Body of pancreas (tissue), 4 donors: ENCODE results near the gene PACRG. TPM values are rescaled to one million over a fixed set of nuclear protein-coding genes. Genes with fewer than 3 reads are reported as not detected.

Experiments
- ATAC-seq: fragments of 150-250 bp; one replicate; pipeline ENCODE4 v1.9.1; 2016
- DNase-seq, 4 donors: peaks; one replicate each; pipeline ENCODE4 v3.0.0-alpha.2; 2019
- H3K27ac ChIP-seq, 4 donors: fragments of 200-600 bp; sonication (generic); 1 replicate in 3 of 4; 2 replicates in 1 of 4; pipeline versions ENCODE4 v1.5.1 to v1.6.1; 2016 to 2019; ENCODE audit warnings: mild to moderate bottlenecking in 1 of 4, mixed read lengths in 1 of 4, moderate library complexity in 1 of 4
- H3K27me3 ChIP-seq, 2 donors: fragments of 200-600 bp; sonication (generic); one replicate each; pipeline ENCODE4 v1.6.0; 2016; ENCODE audit warnings: mild to moderate bottlenecking in 1 of 2
- H3K36me3 ChIP-seq, 2 donors: fragments of 200-600 bp; sonication (generic); replicated peaks in 1 of 2; 2 replicates each; pipeline ENCODE4 v1.5.1; 2016; ENCODE audit warnings: low read depth in 2 of 2; ENCODE audit not compliant: insufficient read depth in 1 of 2
- H3K4me1 ChIP-seq: fragments of 200-600 bp; sonication (generic); one replicate; pipeline ENCODE4 v1.6.0; 2016
- H3K4me3 ChIP-seq, 2 donors: fragments of 200-600 bp; sonication (generic); 1 replicate in 1 of 2; 2 replicates in 1 of 2; pipeline ENCODE4 v1.5.1; 2016 to 2019
- H3K9me3 ChIP-seq, 3 donors: fragments of 200-600 bp; sonication (generic); 1 replicate in 2 of 3; 2 replicates in 1 of 3; pipeline ENCODE4 v1.5.1; 2016
- POLR2A ChIP-seq, 3 donors: fragments of 450-650 bp; IDR thresholded peaks; one replicate each; pipeline ENCODE4 v1.6.1; 2016; ENCODE audit warnings: antibody characterized with exemption in 3 of 3, mild to moderate bottlenecking in 2 of 3
- WGBS, 2 donors: methylation state at CpG; one replicate each; pipeline ENCODE4 v1.1.5; 2017; 5-methylcytosine and 5-hydroxymethylcytosine counted together
- intact Hi-C: fragments of 100-400 bp; cut with DNase I; formaldehyde crosslinking; loops from one replicate; pipeline ENCODE4 v1.15.1; 2023
- total RNA-seq, 2 donors: library from RNA; depleted of rRNA; stranded (reverse); fragments of >200 nt; gene quantifications; one replicate each; pipeline ENCODE4 v1.1.0, GENCODE V29; 2016
- TF ChIP-seq, protein P1 (sequence below), 7 experiments: fragments of 450-650 bp in 4 of 7; fragments of 200-600 bp in 3 of 7; sonication (generic) in 3 of 7; IDR thresholded peaks; one replicate each; pipeline ENCODE4 v1.5.1; 2016 to 2019; ENCODE audit warnings: antibody characterized with exemption in 7 of 7

The PACRG gene
- total RNA-seq, 2 donors from 2014 or later, result 7.8 to 10.9 TPM

DNA sequence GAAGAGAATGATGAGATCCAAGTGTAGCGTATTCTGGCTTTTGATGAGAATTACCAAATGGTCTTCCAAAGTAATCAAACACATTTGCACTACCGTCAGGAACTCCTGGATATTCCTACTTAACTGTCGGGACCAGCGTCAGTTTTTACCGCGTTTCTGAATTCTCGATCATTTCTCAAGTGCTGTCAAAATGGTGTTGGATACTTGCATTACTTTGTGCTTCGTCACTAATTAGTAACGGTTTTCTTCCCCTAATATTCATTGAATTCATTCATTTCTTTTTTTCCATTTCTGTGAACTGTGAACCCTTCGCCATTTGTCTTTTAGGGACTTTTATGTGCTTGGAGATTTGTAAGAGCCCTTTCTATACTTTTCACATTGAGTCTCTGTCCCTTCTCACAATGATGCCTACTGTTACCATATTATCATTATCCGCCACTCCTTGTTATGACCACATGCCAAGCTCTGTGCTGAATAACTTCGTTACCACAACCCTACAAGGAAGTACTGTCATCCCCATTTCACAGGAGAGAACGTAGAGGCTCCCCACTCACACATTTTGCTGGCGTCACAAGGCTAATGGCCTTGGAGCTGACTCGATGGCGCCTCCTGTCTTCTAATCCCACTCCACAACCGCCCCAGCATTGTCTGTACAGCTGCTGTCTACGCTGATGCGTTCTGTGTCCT is 612.6 kb downstream of the PACRG start:
- no peaks in the 10 kb centered on the region for H3K9me3 ChIP-seq
- H3K27ac ChIP-seq, result no peak overlapping the region
- H3K4me3 ChIP-seq, result no peak overlapping the region
- no peaks in the 10 kb centered on the region for H3K27me3 ChIP-seq
- no peaks in the 10 kb centered on the region for H3K4me1 ChIP-seq
- no peak for ATAC-seq
- intact Hi-C loops, result no loop called here
- H3K36me3 ChIP-seq, result no peaks in the 10 kb centered on the region
- WGBS, 2 donors, result 90 to 93% methylated on average over 19 of the region's 19 CpGs
- no peak for TF ChIP-seq POLR2A (IDR thresholded peaks at IDR 0.05)
- TF ChIP-seq, protein P1, sequence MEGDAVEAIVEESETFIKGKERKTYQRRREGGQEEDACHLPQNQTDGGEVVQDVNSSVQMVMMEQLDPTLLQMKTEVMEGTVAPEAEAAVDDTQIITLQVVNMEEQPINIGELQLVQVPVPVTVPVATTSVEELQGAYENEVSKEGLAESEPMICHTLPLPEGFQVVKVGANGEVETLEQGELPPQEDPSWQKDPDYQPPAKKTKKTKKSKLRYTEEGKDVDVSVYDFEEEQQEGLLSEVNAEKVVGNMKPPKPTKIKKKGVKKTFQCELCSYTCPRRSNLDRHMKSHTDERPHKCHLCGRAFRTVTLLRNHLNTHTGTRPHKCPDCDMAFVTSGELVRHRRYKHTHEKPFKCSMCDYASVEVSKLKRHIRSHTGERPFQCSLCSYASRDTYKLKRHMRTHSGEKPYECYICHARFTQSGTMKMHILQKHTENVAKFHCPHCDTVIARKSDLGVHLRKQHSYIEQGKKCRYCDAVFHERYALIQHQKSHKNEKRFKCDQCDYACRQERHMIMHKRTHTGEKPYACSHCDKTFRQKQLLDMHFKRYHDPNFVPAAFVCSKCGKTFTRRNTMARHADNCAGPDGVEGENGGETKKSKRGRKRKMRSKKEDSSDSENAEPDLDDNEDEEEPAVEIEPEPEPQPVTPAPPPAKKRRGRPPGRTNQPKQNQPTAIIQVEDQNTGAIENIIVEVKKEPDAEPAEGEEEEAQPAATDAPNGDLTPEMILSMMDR (IDR thresholded peaks at IDR 0.05), result no peak
- DNase-seq, result no peak

DNA sequence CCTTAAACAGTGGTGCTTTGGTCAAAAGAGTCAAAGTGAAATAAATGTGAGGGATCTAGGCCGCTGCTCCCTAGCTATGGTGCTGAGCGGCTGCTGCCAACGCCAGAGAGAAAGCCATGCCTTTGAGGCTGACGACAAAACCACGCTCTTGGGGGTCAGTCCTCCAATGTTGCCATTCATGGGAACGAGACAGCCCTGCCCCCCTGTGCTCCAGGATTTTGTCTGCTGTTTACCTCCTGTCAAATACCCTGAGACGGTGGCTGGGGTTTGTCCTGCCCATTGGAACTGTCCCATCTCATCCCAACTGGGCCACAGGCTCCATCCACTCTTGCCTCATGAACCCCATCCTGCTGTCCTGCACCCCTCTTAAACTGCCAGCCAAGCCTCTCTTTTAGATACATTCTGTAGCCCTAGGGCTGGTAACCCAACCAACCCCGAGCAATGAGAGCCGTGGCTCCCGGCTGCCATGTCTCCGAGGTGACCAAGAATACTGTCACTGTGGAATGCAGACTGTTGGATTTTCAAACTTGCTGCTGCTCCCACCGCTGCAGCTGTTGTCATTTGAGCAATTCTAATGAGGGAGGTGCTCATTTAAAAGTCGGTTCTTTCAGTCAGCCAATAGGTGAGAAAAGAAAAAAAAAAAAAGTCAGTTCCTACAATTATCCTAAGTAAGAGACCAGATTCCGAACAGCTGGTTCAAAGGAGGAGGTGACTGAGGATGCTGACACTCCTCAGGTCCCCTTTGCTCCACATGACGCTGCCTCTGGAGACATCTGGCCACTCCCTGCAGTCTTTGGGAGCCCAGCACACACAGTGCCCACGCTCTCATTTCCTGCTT is 613.7 kb downstream of the PACRG start:
- H3K4me3 ChIP-seq, result no peak overlapping the region
- no peak overlapping the region for H3K27ac ChIP-seq
- intact Hi-C loops, result no loop called here
- TF ChIP-seq, protein P1 (IDR thresholded peaks at IDR 0.05), result no peak
- TF ChIP-seq POLR2A (IDR thresholded peaks at IDR 0.05), result no peak
- 74 to 80% methylated on average over 16 of the region's 16 CpGs for WGBS, 2 donors
- H3K27me3 ChIP-seq, result no peaks in the 10 kb centered on the region
- no peaks in the 10 kb centered on the region for H3K4me1 ChIP-seq
- no peaks in the 10 kb centered on the region for H3K36me3 ChIP-seq
- ATAC-seq (no peak), DNase-seq (no peak)
- H3K9me3 ChIP-seq, result no peaks in the 10 kb centered on the region

DNA sequence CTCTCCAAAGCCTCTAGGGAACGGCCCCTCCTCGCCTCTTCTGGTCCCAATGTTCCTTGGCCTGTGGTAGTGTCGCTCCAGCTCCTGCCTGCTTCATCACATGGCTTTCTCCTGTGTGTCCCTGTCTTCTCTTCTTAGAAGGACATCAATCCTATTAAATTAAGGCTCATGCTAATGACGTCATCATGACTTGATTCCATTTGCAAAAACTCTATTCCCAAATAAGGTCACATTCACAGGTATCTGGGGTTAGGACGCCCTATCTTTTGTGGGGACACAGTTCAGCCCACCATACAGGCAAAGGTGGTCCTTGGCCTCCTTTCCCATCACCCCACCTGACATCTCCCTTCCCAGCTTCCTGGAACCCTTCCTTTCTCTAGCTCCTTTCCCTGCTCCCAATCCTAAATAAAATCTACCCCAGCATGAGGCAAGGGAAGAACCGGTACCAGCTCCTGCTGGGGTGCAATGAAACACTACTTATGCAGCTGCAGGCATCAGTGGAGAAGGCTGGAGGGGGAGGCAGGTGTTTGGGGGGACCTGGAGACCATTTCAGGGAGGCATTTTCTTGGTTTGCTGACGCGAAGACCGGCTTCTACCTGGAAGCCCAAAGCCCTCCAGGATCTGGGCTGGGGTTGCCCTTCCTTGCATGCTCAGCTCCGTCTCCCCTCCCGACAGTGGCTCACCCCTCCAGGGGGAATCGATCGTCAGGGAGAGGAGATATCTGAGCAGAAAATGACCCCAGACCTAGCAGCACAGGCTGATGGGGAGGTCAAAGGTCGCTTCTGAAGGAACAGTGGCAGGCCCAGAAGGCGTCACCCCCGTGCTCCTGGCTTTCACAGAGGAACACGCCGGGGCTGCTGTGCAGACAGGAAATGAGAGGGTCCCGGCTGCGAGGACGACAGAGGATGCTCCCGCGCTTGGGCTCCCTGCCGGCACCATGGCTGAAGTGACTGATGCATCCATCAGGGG is 615.1 kb downstream of the PACRG start:
- intact Hi-C loops, result no loop called here
- 78 to 80% methylated on average over 14 to 23 of the region's 24 CpGs for WGBS, 2 donors
- ATAC-seq (no peak), DNase-seq (no peak)
- no peaks in the 10 kb centered on the region for H3K36me3 ChIP-seq
- H3K4me3 ChIP-seq, result no peak overlapping the region
- H3K27ac ChIP-seq, result no peak overlapping the region
- TF ChIP-seq POLR2A (IDR thresholded peaks at IDR 0.05), result no peak
- TF ChIP-seq, protein P1 (IDR thresholded peaks at IDR 0.05), result no peak
- H3K9me3 ChIP-seq, result no peaks in the 10 kb centered on the region
- no peaks in the 10 kb centered on the region for H3K4me1 ChIP-seq
- H3K27me3 ChIP-seq, result no peaks in the 10 kb centered on the region

DNA sequence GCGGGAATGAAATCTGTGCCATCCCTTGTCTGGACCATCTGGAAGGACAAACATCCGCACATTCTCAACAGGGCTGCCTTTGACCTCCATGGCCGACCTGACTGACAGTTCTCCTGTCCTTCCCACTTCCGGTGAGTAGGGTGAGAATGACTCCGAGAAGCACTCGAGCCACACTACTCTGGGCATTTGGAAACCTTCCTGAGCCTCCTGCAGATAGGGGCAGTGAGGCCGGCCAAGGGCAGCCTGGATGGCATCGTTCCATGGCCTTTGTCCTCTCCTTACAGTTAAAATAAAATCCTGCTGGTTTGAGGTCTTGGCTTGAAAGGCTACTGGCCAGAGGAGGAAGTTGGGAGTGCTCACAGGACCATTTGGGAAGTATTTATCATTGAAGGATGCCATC is 615.8 kb downstream of the PACRG start:
- no peaks in the 10 kb centered on the region for H3K27me3 ChIP-seq
- DNase-seq (no peak), ATAC-seq (no peak)
- H3K4me3 ChIP-seq, result no peak overlapping the region
- H3K27ac ChIP-seq, result no peak overlapping the region
- WGBS, 2 donors, result 73 to 77% methylated on average over 6 to 8 of the region's 8 CpGs
- TF ChIP-seq POLR2A (IDR thresholded peaks at IDR 0.05), result no peak
- TF ChIP-seq, protein P1 (IDR thresholded peaks at IDR 0.05), result no peak
- H3K9me3 ChIP-seq, result no peaks in the 10 kb centered on the region
- intact Hi-C loops, result no loop called here
- H3K36me3 ChIP-seq, result no peaks in the 10 kb centered on the region
- H3K4me1 ChIP-seq, result no peaks in the 10 kb centered on the region
